CD4-positive, alpha-beta T cell (primary cell): ENCODE measurements around the gene MNAT1. TPM values are rescaled to one million over a fixed set of nuclear protein-coding genes. Genes with fewer than 3 reads are reported as not detected.
"Not testable (repeated sequence)": the region's sequence is repeated elsewhere in the genome, so short reads cannot be mapped to it uniquely, and the experiment has no call there.

ENCODE experiments used
- ATAC-seq: fragments of 200-7000 bp; cut with Tn5 transposase; one replicate; pipeline ENCODE4 v1.10.0; 2022; ENCODE audit warnings: mild to moderate bottlenecking; ENCODE audit not compliant: poor library complexity
- CTCF ChIA-PET: fragments of 350-600 bp; sonication (Branson Sonifier 250); formaldehyde crosslinking; loops from one replicate; lab custom pipeline; 2021; ENCODE audit warnings: antibody characterized with exemption, inconsistent platforms; lab: Charles Lee
- POLR2A ChIA-PET: fragments of 350-600 bp; sonication (Branson Sonifier 250); formaldehyde crosslinking; loops from one replicate; lab custom pipeline; 2021; ENCODE audit warnings: antibody characterized with exemption, inconsistent platforms; lab: Charles Lee
- DNase-seq, 14 experiments: peaks; one replicate each; pipeline ENCODE4 v3.0.0-alpha.2; 2013 to 2020; ENCODE audit warnings: mixed read lengths in 2 of 14
- H3K27ac ChIP-seq, 2 donors: one replicate each; pipeline versions ENCODE4 v1.5.1 to v1.7.0; 2013; ENCODE audit warnings: low read length in 2 of 2, low read depth in 1 of 2, mild to moderate bottlenecking in 1 of 2
- H3K27me3 ChIP-seq, 2 experiments: 1 replicate in 1 of 2; 2 replicates in 1 of 2; pipeline versions ENCODE4 v1.6.1 to v1.7.0; 2013; ENCODE audit warnings: low read length in 2 of 2, control low read depth in 1 of 2, mild to moderate bottlenecking in 1 of 2, moderate library complexity in 1 of 2; ENCODE audit not compliant: insufficient read depth in 2 of 2, control insufficient read depth in 1 of 2
- H3K36me3 ChIP-seq: one replicate; pipeline ENCODE4 v1.6.1; 2013; ENCODE audit warnings: low read length, control low read depth; ENCODE audit not compliant: insufficient read depth
- H3K4me1 ChIP-seq: one replicate; pipeline ENCODE4 v1.6.1; 2013; ENCODE audit warnings: low read length, control low read depth; ENCODE audit not compliant: insufficient read depth
- H3K4me3 ChIP-seq: one replicate; pipeline ENCODE4 v1.5.1; 2013; ENCODE audit warnings: mild to moderate bottlenecking, low read length, moderate library complexity
- H3K9me3 ChIP-seq, 2 experiments: 1 replicate in 1 of 2; 2 replicates in 1 of 2; pipeline versions ENCODE4 v1.6.1 to v1.7.0; 2013; ENCODE audit warnings: low read length in 2 of 2, mild to moderate bottlenecking in 2 of 2, control low read depth in 1 of 2, moderate library complexity in 1 of 2; ENCODE audit not compliant: control insufficient read depth in 1 of 2, insufficient read depth in 1 of 2
- H3K27ac Mint-ChIP-seq: one replicate; pipeline ENCODE4 v1.8.0; 2020; ENCODE audit warnings: mixed read lengths
- H3K27me3 Mint-ChIP-seq: one replicate; pipeline ENCODE4 v1.8.0; 2021; ENCODE audit warnings: mixed read lengths
- H3K36me3 Mint-ChIP-seq: one replicate; pipeline ENCODE4 v1.8.0; 2021; ENCODE audit warnings: low read depth, mixed read lengths
- H3K4me1 Mint-ChIP-seq: one replicate; pipeline ENCODE4 v1.8.0; 2021; ENCODE audit warnings: low read depth, mixed read lengths
- H3K4me3 Mint-ChIP-seq: one replicate; pipeline ENCODE4 v1.8.0; 2020; ENCODE audit warnings: mild to moderate bottlenecking, mixed read lengths
- H3K9me3 Mint-ChIP-seq: one replicate; pipeline ENCODE4 v1.8.0; 2020; ENCODE audit warnings: mixed read lengths
- CTCF ChIP-seq: fragments of 200-600 bp; IDR thresholded peaks from one replicate; pipeline ENCODE4 v1.8.0; 2022; ENCODE audit warnings: antibody characterized with exemption, mild to moderate bottlenecking
- intact Hi-C, 2 experiments: fragments of 100-400 bp; cut with DNase I in 1 of 2; cut with micrococcal nuclease in 1 of 2; formaldehyde crosslinking; loops; one replicate each; pipeline versions ENCODE4 v1.15.1 to v1.9.0; 2023 to 2025; cut with DNase I, micrococcal nuclease
- total RNA-seq, 174 experiments: library from RNA in 2 of 174; stranded (reverse) in 2 of 174; gene quantifications; one replicate each; pipeline ENCODE4 v1.2.3 and lab custom pipeline; 2021 to 2026

MNAT1 gene
- total RNA-seq, 2 experiments from 2014 or later: 15.4 to 15.9 TPM

GRCh38 chr14:60848066-60848465 is 113.5 kb downstream of the MNAT1 start:
- Histone ChIP-seq H3K4me3 (no peak overlapping the region), H3K27me3 (no peaks in the 10 kb centered on the region), H3K27ac (no peak overlapping the region), H3K4me1 (no peaks in the 10 kb centered on the region), H3K9me3 (peaks cover 0 to 5% of the 10 kb centered on the region in 2 experiments), H3K36me3 (peaks cover 4% of the 10 kb centered on the region)
- TF ChIP-seq CTCF: no peak
- Mint-ChIP-seq H3K27ac (no peak overlapping the region), H3K4me1 (no peaks in the 10 kb centered on the region), H3K27me3 (no peaks in the 10 kb centered on the region), H3K4me3 (no peak overlapping the region), H3K36me3 (peaks cover 82% of the 10 kb centered on the region), H3K9me3 (peaks cover 14% of the 10 kb centered on the region)
- no peak for DNase-seq
- ChIA-PET CTCF (no interaction called here), POLR2A (no interaction called here)
- intact Hi-C loops: no loop called here
- ATAC-seq: no peak

GRCh38 chr14:60851692-60852091 is 117.1 kb downstream of the MNAT1 start:
- CTCF ChIA-PET, H3K4me1 ChIP-seq, H3K4me3 ChIP-seq, H3K27me3 ChIP-seq, DNase-seq, H3K27me3 Mint-ChIP-seq, H3K27ac Mint-ChIP-seq, intact Hi-C loops, H3K9me3 ChIP-seq, ATAC-seq, H3K27ac ChIP-seq, H3K4me1 Mint-ChIP-seq, H3K4me3 Mint-ChIP-seq, POLR2A ChIA-PET: not testable (repeated sequence)
- H3K36me3 ChIP-seq: peaks cover 13% of the 10 kb centered on the region
- peaks cover 14% of the 10 kb centered on the region for H3K9me3 Mint-ChIP-seq
- H3K36me3 Mint-ChIP-seq: peaks cover 97% of the 10 kb centered on the region

- Mint-ChIP-seq H3K27ac (no peak overlapping the region), H3K27me3 (no peaks in the 10 kb centered on the region), H3K9me3 (peaks cover 4% of the 10 kb centered on the region), H3K36me3 (peaks cover 79% of the 10 kb centered on the region), H3K4me1 (no peaks in the 10 kb centered on the region), H3K4me3 (no peak overlapping the region)
- H3K27ac ChIP-seq: no peak overlapping the region
- DNase-seq: no peak
- TF ChIP-seq CTCF: no peak
- POLR2A ChIA-PET: no interaction called here
- peaks cover 0 to 6% of the 10 kb centered on the region in 2 experiments for H3K9me3 ChIP-seq
- no peak for ATAC-seq
- H3K27me3 ChIP-seq: no peaks in the 10 kb centered on the region
- H3K4me1 ChIP-seq: no peaks in the 10 kb centered on the region
- H3K36me3 ChIP-seq: peaks cover 11% of the 10 kb centered on the region
- CTCF ChIA-PET: no interaction called here
- intact Hi-C loops: no loop called here
- H3K4me3 ChIP-seq: no peak overlapping the region
Observed at GRCh38 chr14:60856111-60856510, 121.5 kb downstream of the MNAT1 start.

GRCh38 chr14:60859525-60859924 is 125.0 kb downstream of the MNAT1 start:
- no peak overlapping the region for H3K4me3 ChIP-seq
- no peaks in the 10 kb centered on the region for H3K4me1 ChIP-seq
- Mint-ChIP-seq H3K4me3 (no peak overlapping the region), H3K27me3 (no peaks in the 10 kb centered on the region), H3K9me3 (peaks cover 4% of the 10 kb centered on the region), H3K27ac (no peak overlapping the region), H3K36me3 (peaks cover 45% of the 10 kb centered on the region), H3K4me1 (no peaks in the 10 kb centered on the region)
- CTCF ChIA-PET: no interaction called here
- H3K27ac ChIP-seq: no peak overlapping the region
- peaks cover 0 to 6% of the 10 kb centered on the region in 2 experiments for H3K9me3 ChIP-seq
- no peaks in the 10 kb centered on the region for H3K27me3 ChIP-seq
- POLR2A ChIA-PET: no interaction called here
- ATAC-seq: no peak
- H3K36me3 ChIP-seq: peaks cover 5% of the 10 kb centered on the region
- TF ChIP-seq CTCF: no peak
- intact Hi-C loops: no loop called here
- DNase-seq: no peak
